Hematopoietic multipotent progenitor cell treated with erythropoietin and hydrocortisone succinate and interleukin-3 and kit ligand, for 8 days (in vitro differentiated cells): ENCODE measurements around the gene RASA4B.
"Not testable (repeated sequence)": the region's sequence is repeated elsewhere in the genome, so short reads cannot be mapped to it uniquely, and the experiment has no call there.

Source experiments
- DNase-seq: peaks from one replicate; pipeline ENCODE4 v3.0.0-alpha.2; 2015

RASA4B gene

GRCh38 chr7:102510575-102510974, 7.0 kb downstream of the RASA4B start:
- not testable (repeated sequence) for DNase-seq

- DNase-seq = not testable (repeated sequence)
These were observed 10.0 kb downstream of the RASA4B start for GRCh38 chr7:102507410-102508088.

GRCh38 chr7:102505298-102506185, 12.0 kb downstream of the RASA4B start:
- DNase-seq = not testable (repeated sequence)

DNA sequence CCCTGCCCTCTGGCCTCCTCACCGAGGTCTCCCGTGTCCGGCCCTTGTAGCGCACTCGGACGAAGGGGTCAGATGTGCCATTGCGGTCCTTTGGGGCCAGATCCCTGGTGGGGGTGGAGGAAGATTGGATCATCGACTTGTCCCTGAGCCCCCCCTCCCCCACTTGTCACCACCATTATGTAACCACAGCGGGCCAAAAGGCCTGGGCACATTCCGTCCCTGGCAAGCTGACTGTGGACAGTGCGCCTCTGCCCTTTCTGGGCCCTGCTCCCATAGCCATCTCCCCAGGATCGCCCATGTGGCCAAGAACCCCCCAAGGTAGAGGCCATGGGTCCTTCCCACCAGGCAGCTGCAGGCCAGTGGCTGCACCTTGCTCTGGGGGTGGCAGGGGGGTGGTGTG, 14.4 kb downstream of the RASA4B start:
- not testable (repeated sequence) for DNase-seq

DNA sequence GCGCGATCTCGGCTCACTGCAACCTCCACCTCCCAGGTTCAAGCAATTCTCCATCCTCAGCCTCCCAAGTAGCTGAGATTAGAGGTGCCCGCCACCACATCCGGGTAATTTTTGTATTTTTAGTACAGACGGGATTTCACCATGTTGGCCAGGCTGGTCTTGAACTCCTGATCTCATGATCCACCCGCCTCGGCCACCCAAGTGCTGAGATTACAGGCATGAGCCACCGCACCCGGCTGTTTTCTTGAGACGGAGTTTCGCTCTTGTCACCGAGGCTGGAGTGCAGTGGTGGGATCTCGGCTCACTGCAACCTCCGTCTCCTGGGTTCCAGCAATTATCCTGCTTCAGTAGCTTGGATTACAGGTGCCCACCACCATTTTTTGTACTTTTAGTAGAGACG, 19.3 kb downstream of the RASA4B start:
- not testable (repeated sequence) for DNase-seq

DNA sequence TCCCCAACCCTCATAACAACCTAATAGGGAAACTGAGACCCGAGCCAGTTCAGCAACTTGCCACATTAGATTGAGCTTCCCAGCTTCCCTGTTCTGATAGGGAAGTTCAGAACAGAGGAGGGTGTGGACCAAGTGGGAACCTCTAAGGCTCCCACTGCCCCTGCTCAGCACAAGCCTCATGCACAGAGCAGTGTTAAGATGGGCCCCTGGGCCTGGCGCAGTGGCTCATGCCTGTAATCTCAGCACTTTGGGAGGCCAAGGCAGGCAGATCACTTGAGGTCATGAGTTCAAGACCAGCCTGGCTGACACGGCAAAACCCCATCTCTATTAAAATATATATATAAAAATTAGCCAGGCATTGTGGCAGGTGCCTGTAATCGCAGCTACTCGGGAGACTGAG, 20.3 kb downstream of the RASA4B start:
- DNase-seq = not testable (repeated sequence)

DNA sequence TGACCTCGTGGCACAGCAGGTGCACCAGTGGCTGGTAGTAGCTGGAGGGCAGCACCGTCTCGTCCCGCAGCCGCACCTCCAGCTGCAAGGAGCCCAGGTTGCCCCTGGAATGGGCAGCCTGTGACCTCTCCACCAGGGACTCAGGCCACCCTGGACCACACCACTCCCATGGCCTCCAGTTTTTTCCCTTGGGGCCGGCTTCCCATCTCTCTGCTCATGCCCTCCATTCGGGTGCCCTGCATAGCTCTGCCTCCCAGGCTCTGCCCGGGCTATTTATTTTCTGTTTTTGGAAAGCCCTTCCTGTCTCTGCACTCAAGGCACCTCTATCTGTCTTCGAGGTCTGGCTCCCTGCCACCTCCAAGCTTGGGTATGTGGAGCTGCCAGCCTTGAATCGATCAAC, 20.7 kb downstream of the RASA4B start:
- not testable (repeated sequence) for DNase-seq

GRCh38 chr7:102494473-102495149, 23.0 kb downstream of the RASA4B start:
- DNase-seq = not testable (repeated sequence)

GRCh38 chr7:102494026-102494425, 23.6 kb downstream of the RASA4B start:
- not testable (repeated sequence) for DNase-seq

GRCh38 chr7:102493220-102493935, 24.2 kb downstream of the RASA4B start:
- DNase-seq = peak; percentile 0

DNA sequence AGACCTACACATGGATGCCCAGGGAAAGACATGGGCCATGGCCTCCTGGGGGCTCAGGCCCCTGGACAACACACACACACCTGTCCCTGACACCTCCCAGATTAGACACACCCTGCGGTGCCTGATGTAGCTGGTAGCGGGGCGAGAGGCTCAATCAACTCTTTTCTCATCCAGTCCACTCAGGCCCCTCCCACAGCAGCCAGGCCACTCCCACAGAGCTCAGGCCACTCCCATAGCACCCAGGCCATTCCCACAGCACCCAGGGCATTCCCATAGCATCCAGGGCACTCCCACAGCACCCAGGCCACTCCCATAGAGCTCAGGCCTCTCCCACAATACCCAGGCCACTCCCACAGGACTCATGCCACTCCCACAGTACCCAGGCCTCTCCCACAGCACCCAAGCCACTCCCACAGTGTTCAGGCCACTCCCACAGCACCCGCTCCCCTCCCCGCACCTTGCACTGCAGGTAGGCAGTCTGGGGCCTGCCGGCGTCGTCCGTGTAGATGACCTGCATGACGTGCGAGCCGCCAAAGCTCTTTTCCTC, 27.0 kb downstream of the RASA4B start:
- not testable (repeated sequence) for DNase-seq

DNA sequence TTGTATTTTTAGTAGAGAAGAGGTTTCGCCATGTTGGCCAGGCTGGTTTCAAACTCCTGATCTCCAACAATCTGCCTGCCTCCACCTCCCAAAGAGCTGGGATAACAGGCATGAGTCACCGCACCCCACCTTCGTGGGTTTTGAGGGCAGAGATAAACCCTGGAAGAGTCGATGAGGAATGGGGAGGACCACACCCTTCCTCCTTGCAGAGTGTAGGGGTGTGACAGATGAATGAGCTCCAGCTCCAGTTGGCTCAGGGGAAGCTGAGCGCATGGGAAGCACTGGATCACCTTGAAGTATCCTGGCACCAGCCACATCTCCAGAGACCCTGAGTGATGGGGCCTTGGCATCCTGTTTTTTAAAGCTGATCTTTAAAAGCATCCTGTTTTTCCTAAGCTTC, 33.3 kb downstream of the RASA4B start:
- not testable (repeated sequence) for DNase-seq

DNA sequence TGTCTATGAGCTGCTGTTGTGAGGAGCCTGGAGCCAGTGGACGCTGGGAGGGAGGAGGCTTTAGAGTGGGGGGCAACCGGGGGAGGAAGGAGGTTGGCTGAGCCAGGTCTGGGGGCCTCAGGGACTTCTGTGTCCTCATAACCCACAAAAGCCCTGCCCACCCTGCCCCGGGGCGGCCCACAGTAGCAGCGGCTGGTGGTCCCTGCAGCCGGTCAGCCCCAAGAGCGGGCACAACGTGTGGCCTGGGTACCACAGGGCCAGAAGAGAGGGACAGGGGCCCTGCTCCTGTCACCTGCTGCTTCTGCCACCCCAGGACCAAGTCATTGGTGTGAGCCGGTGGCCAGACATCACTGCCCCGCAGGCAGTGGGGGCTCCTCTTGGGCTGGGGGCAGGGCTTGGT, 35.6 kb downstream of the RASA4B start:
- not testable (repeated sequence) for DNase-seq

- DNase-seq = peak; percentile 32
These were observed 37.5 kb downstream of the RASA4B start for GRCh38 chr7:102479982-102480637.

- not testable (repeated sequence) for DNase-seq
These were observed 38.4 kb downstream of the RASA4B start for GRCh38 chr7:102479209-102479584.

DNA sequence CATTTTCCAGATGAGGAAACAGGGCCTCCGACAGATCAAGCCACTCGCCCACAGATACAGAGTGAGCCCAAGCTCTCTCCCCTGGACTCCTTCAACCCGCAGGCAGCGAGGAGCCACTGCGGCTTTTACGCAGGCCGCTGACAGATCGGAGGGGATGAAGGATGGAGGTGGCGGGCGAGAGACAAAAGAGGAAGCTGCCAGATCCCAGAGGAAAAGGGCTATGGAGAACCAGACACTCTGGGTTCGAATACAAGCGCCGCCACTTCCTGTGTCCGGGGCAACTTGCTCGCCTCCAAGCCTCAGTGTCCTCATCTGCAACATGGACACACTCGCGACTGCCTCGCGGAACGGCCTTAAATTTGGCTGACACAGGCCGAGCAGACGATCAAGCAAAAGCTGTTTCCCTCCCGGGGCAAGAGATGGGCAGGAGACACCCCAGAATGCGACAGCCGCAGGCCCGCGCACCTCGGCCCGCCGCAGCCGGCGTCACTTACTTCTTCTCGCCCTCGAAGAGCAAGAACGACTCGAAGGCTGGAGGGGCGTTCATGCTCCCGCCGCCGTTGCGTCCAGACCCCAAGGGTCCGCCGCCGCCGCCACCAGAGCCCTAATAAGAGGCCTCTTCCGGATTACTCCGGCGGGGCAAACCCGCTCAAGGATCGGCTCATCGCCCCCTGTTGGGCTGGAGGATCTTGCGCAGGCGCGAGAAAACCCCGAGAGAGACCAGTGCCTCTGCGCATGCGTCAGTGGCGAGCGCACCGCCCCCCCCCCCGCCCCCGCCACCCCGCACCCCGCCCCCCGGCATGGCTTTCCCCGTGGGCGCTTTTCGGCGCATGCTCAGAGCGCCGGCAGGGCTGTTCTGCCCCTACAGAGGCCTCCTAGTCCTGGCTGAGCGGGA, 39.0 kb downstream of the RASA4B start, which contains the start of gene POLR2J:
Gene POLR2J, minus strand, starts transcription at position 609 of the 895 bp plus-strand sequence. Its CDS starts 62 bp downstream, at position 547.
- peak; percentile 85 for DNase-seq

DNA sequence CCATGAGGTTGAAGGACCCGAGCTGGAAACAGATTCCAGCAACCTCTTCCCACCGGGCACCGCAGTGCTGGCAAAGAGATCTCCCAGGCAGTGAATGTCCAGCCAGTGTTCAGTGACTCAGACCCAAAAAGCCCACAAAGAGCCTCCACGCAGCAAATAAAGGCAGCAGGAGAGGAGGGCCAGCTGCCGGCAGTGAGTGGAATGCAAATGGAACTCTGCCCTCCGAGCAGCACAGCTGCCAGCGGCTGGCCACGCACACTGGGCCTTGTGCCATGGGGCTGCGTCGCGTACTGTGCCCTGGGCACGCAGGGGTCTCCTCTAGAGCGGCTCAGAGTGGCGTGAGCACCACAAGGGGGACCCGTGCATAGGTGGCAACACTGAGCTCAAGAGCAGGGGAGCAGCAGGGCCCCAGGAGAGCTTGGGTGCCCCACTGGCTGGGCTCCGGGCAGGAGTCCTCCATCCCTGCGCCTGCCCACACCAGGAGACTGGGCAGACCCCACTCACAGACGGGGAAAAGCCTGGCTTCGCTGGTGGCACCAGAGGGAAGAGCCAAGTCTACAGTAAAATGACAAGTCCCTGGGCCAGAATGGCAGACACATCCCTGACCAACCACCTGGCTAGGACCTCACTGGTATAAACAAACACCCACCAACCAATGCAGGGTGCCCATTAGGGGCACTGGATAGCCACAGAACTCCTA, 42.7 kb downstream of the RASA4B start:
- DNase-seq = not testable (repeated sequence)

GRCh38 chr7:102474116-102474515, 43.5 kb downstream of the RASA4B start:
- DNase-seq = not testable (repeated sequence)

- DNase-seq = no peak
These were observed 44.1 kb downstream of the RASA4B start for GRCh38 chr7:102473271-102473991.
